ENCODE results near the gene LTBP1.
"Not testable (repeated sequence)": the region's sequence is repeated elsewhere in the genome, so short reads cannot be mapped to it uniquely, and the experiment has no call there.

Gene LTBP1

GRCh38 chr2:33033606-33034081, 86.9 kb downstream of the LTBP1 start:
- Histone ChIP-seq H3K36me3 (replicated peaks) (no peaks in the 10 kb centered on the region), H3K4me1 (no peaks in the 10 kb centered on the region), H3K27me3 (ENCODE audit: low read depth) (no peaks in the 10 kb centered on the region), H3K9me3 (no peaks in the 10 kb centered on the region), H3K4me3 (no peak overlapping the region)
- DNase-seq (ENCODE audit: low spot score in 2 of 2), result no peak
- in situ Hi-C loops (cut with MboI; ENCODE audit: low sequenced_read_pairs), result no loop called here

GRCh38 chr2:33034784-33035183, 88.0 kb downstream of the LTBP1 start:
- H3K4me1 ChIP-seq, result no peaks in the 10 kb centered on the region
- no peaks in the 10 kb centered on the region for H3K27me3 ChIP-seq (ENCODE audit: low read depth)
- in situ Hi-C loops (cut with MboI; ENCODE audit: low sequenced_read_pairs), result no loop called here
- no peaks in the 10 kb centered on the region for H3K9me3 ChIP-seq
- no peaks in the 10 kb centered on the region for H3K36me3 ChIP-seq (replicated peaks)
- DNase-seq (ENCODE audit: low spot score in 2 of 2), result no peak
- H3K4me3 ChIP-seq, result no peak overlapping the region

GRCh38 chr2:33038230-33038629, 91.5 kb downstream of the LTBP1 start:
- no peak overlapping the region for H3K4me3 ChIP-seq
- in situ Hi-C loops (cut with MboI; ENCODE audit: low sequenced_read_pairs), result no loop called here
- no peaks in the 10 kb centered on the region for H3K27me3 ChIP-seq (ENCODE audit: low read depth)
- no peaks in the 10 kb centered on the region for H3K9me3 ChIP-seq
- no peak for DNase-seq (ENCODE audit: low spot score in 2 of 2)
- no peaks in the 10 kb centered on the region for H3K36me3 ChIP-seq (replicated peaks)
- H3K4me1 ChIP-seq, result no peaks in the 10 kb centered on the region

- no peaks in the 10 kb centered on the region for H3K36me3 ChIP-seq (replicated peaks)
- in situ Hi-C loops (cut with MboI; ENCODE audit: low sequenced_read_pairs), result no loop called here
- no peaks in the 10 kb centered on the region for H3K4me1 ChIP-seq
- H3K4me3 ChIP-seq, result no peak overlapping the region
- no peak for DNase-seq (ENCODE audit: low spot score in 2 of 2)
- no peaks in the 10 kb centered on the region for H3K27me3 ChIP-seq (ENCODE audit: low read depth)
- no peaks in the 10 kb centered on the region for H3K9me3 ChIP-seq
Observed at GRCh38 chr2:33038799-33039198, 92.0 kb downstream of the LTBP1 start.

GRCh38 chr2:33040541-33040940, 93.8 kb downstream of the LTBP1 start:
- H3K4me3 ChIP-seq, result no peak overlapping the region
- no peaks in the 10 kb centered on the region for H3K36me3 ChIP-seq (replicated peaks)
- no peaks in the 10 kb centered on the region for H3K9me3 ChIP-seq
- H3K4me1 ChIP-seq, result no peaks in the 10 kb centered on the region
- in situ Hi-C loops (cut with MboI; ENCODE audit: low sequenced_read_pairs), result no loop called here
- H3K27me3 ChIP-seq (ENCODE audit: low read depth), result no peaks in the 10 kb centered on the region
- no peak for DNase-seq (ENCODE audit: low spot score in 2 of 2)

GRCh38 chr2:33042265-33042664, 95.5 kb downstream of the LTBP1 start:
- no peaks in the 10 kb centered on the region for H3K9me3 ChIP-seq
- H3K4me3 ChIP-seq, result no peak overlapping the region
- DNase-seq (ENCODE audit: low spot score in 2 of 2), result no peak
- no peaks in the 10 kb centered on the region for H3K36me3 ChIP-seq (replicated peaks)
- no peaks in the 10 kb centered on the region for H3K4me1 ChIP-seq
- no peaks in the 10 kb centered on the region for H3K27me3 ChIP-seq (ENCODE audit: low read depth)
- in situ Hi-C loops (cut with MboI; ENCODE audit: low sequenced_read_pairs), result no loop called here

GRCh38 chr2:33042819-33043218, 96.1 kb downstream of the LTBP1 start:
- H3K4me1 ChIP-seq, result no peaks in the 10 kb centered on the region
- no peaks in the 10 kb centered on the region for H3K36me3 ChIP-seq (replicated peaks)
- no peak overlapping the region for H3K4me3 ChIP-seq
- in situ Hi-C loops (cut with MboI; ENCODE audit: low sequenced_read_pairs), result no loop called here
- H3K9me3 ChIP-seq, result no peaks in the 10 kb centered on the region
- no peak for DNase-seq (ENCODE audit: low spot score in 2 of 2)
- H3K27me3 ChIP-seq (ENCODE audit: low read depth), result no peaks in the 10 kb centered on the region

- in situ Hi-C loops (cut with MboI; ENCODE audit: low sequenced_read_pairs), result no loop called here
- DNase-seq (ENCODE audit: low spot score in 2 of 2), result no peak
Observed at GRCh38 chr2:33047939-33048338, 101.2 kb downstream of the LTBP1 start.

GRCh38 chr2:33051586-33052360, 105.0 kb downstream of the LTBP1 start:
- in situ Hi-C loops (cut with MboI; ENCODE audit: low sequenced_read_pairs), result no loop called here
- no peak for DNase-seq (ENCODE audit: low spot score in 2 of 2)
- no peak overlapping the region for H3K4me3 ChIP-seq

More at GRCh38 chr2:33047939-33048338, 101.2 kb downstream of the LTBP1 start:
- no peaks in the 10 kb centered on the region for H3K36me3 ChIP-seq (replicated peaks)
- no peaks in the 10 kb centered on the region for H3K9me3 ChIP-seq
- H3K4me3 ChIP-seq, result no peak overlapping the region
- no peaks in the 10 kb centered on the region for H3K27me3 ChIP-seq (ENCODE audit: low read depth)
- no peaks in the 10 kb centered on the region for H3K4me1 ChIP-seq

GRCh38 chr2:33052361-33052735, 105.6 kb downstream of the LTBP1 start:
- Histone ChIP-seq H3K36me3 (replicated peaks) (no peaks in the 10 kb centered on the region), H3K27me3 (ENCODE audit: low read depth) (no peaks in the 10 kb centered on the region), H3K9me3 (no peaks in the 10 kb centered on the region), H3K4me1 (no peaks in the 10 kb centered on the region), H3K4me3 (no peak overlapping the region)
- no peak for DNase-seq (ENCODE audit: low spot score in 2 of 2)
- in situ Hi-C loops (cut with MboI; ENCODE audit: low sequenced_read_pairs), result no loop called here

More at GRCh38 chr2:33051586-33052360, 105.0 kb downstream of the LTBP1 start:
- Histone ChIP-seq H3K4me1 (no peaks in the 10 kb centered on the region), H3K36me3 (replicated peaks) (no peaks in the 10 kb centered on the region), H3K9me3 (no peaks in the 10 kb centered on the region), H3K27me3 (ENCODE audit: low read depth) (no peaks in the 10 kb centered on the region)

- H3K9me3 ChIP-seq; H3K4me3 ChIP-seq; in situ Hi-C loops (cut with MboI; ENCODE audit: low sequenced_read_pairs); H3K4me1 ChIP-seq; H3K27me3 ChIP-seq (ENCODE audit: low read depth); DNase-seq (ENCODE audit: low spot score in 2 of 2); H3K36me3 ChIP-seq (replicated peaks): not testable (repeated sequence)
Observed at GRCh38 chr2:33052795-33053194, 106.0 kb downstream of the LTBP1 start.

- Histone ChIP-seq H3K4me3 (no peak overlapping the region), H3K9me3 (no peaks in the 10 kb centered on the region), H3K27me3 (ENCODE audit: low read depth) (no peaks in the 10 kb centered on the region), H3K36me3 (replicated peaks) (no peaks in the 10 kb centered on the region), H3K4me1 (no peaks in the 10 kb centered on the region)
- no peak for DNase-seq (ENCODE audit: low spot score in 2 of 2)
- in situ Hi-C loops (cut with MboI; ENCODE audit: low sequenced_read_pairs), result no loop called here
Observed at GRCh38 chr2:33056170-33056569, 109.4 kb downstream of the LTBP1 start.

GRCh38 chr2:33057307-33058028, 110.7 kb downstream of the LTBP1 start:
- H3K4me3 ChIP-seq; in situ Hi-C loops (cut with MboI; ENCODE audit: low sequenced_read_pairs); H3K4me1 ChIP-seq; H3K27me3 ChIP-seq (ENCODE audit: low read depth); H3K9me3 ChIP-seq; H3K36me3 ChIP-seq (replicated peaks); DNase-seq (ENCODE audit: low spot score in 2 of 2): not testable (repeated sequence)

- H3K27me3 ChIP-seq (ENCODE audit: low read depth), result no peaks in the 10 kb centered on the region
- H3K9me3 ChIP-seq, result no peaks in the 10 kb centered on the region
- in situ Hi-C loops (cut with MboI; ENCODE audit: low sequenced_read_pairs), result no loop called here
- H3K4me3 ChIP-seq, result no peak overlapping the region
- H3K4me1 ChIP-seq, result no peaks in the 10 kb centered on the region; the same call in 1 of the 2 replicates
- no peak for DNase-seq (ENCODE audit: low spot score in 2 of 2)
- H3K36me3 ChIP-seq (replicated peaks), result no peaks in the 10 kb centered on the region
Observed at GRCh38 chr2:33058716-33059470, 112.1 kb downstream of the LTBP1 start.

Data from HAP-1 (cell line).